Osteocyte (in vitro differentiated cells): ENCODE results near the gene UBR1. TPM values are rescaled to one million over a fixed set of nuclear protein-coding genes. Genes with fewer than 3 reads are reported as not detected.

Source experiments
- DNase-seq: peaks from one replicate; pipeline ENCODE4 v3.0.0; 2021; ENCODE audit warnings: mixed read lengths; ENCODE audit not compliant: unreplicated experiment; ENCODE audit errors: extremely low spot score
- H3K27ac Mint-ChIP-seq: one replicate; pipeline ENCODE4 v1.8.0; 2021; ENCODE audit warnings: mild to moderate bottlenecking, mixed read lengths; ENCODE audit not compliant: unreplicated experiment
- H3K27me3 Mint-ChIP-seq: one replicate; pipeline ENCODE4 v1.8.0; 2021; ENCODE audit warnings: mixed read lengths; ENCODE audit not compliant: unreplicated experiment
- H3K36me3 Mint-ChIP-seq: one replicate; pipeline ENCODE4 v1.8.0; 2021; ENCODE audit warnings: mixed read lengths; ENCODE audit not compliant: unreplicated experiment
- H3K4me1 Mint-ChIP-seq: one replicate; pipeline ENCODE4 v1.8.0; 2021; ENCODE audit warnings: mixed read lengths; ENCODE audit not compliant: unreplicated experiment
- H3K4me3 Mint-ChIP-seq: one replicate; pipeline ENCODE4 v1.8.0; 2021; ENCODE audit warnings: mild to moderate bottlenecking, moderate library complexity, mixed read lengths; ENCODE audit not compliant: unreplicated experiment
- H3K9me3 Mint-ChIP-seq: one replicate; pipeline ENCODE4 v1.8.0; 2021; ENCODE audit warnings: mixed read lengths; ENCODE audit not compliant: unreplicated experiment
- total RNA-seq: library from RNA; stranded (reverse); gene quantifications from 2 replicates; pipeline ENCODE4 v1.2.1, GENCODE V29; 2021
- TF ChIP-seq, protein P1 (sequence below): fragments of 200-600 bp; sonication (generic); IDR thresholded peaks from 2 replicates; pipeline ENCODE4 v1.5.0; 2021; ENCODE audit warnings: antibody characterized with exemption, mild to moderate bottlenecking, moderate library complexity

Gene UBR1
- total RNA-seq, 1 donor from 2014 or later, result 31.4 TPM

DNA sequence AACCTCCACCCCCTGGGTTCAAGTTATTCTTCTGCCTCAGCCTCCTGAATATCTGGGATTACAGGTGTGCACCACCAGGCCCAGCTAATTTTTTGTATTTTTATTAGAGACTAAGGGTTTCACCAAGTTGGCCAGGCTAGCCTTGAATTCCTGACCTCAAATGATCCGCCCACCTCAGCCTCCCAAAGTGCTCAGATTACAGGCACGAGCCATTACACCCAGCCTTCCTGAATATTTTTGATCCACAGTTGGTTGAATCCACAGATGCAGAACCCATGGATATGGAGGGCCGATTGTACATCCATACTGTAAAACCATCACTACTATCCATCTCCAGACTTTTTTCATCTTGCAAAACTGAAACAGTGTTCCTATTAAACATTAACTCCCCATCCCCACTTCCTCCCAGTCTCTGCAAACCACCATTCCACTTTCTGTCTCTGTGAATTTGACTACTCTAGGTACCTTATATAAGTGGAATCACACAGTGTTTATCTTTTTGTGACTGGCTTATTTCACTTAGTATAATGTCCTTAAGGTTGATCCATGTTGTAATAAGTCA, 19.3 kb upstream of the UBR1 start:
- no peaks in the 10 kb centered on the region for H3K36me3 Mint-ChIP-seq
- H3K27me3 Mint-ChIP-seq, result no peaks in the 10 kb centered on the region
- H3K9me3 Mint-ChIP-seq, result peaks cover 15% of the 10 kb centered on the region
- no peak overlapping the region for H3K4me3 Mint-ChIP-seq
- DNase-seq, result no peak
- TF ChIP-seq, protein P1, sequence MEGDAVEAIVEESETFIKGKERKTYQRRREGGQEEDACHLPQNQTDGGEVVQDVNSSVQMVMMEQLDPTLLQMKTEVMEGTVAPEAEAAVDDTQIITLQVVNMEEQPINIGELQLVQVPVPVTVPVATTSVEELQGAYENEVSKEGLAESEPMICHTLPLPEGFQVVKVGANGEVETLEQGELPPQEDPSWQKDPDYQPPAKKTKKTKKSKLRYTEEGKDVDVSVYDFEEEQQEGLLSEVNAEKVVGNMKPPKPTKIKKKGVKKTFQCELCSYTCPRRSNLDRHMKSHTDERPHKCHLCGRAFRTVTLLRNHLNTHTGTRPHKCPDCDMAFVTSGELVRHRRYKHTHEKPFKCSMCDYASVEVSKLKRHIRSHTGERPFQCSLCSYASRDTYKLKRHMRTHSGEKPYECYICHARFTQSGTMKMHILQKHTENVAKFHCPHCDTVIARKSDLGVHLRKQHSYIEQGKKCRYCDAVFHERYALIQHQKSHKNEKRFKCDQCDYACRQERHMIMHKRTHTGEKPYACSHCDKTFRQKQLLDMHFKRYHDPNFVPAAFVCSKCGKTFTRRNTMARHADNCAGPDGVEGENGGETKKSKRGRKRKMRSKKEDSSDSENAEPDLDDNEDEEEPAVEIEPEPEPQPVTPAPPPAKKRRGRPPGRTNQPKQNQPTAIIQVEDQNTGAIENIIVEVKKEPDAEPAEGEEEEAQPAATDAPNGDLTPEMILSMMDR, result no peak
- no peak overlapping the region for H3K27ac Mint-ChIP-seq
- peaks cover 18% of the 10 kb centered on the region for H3K4me1 Mint-ChIP-seq

DNA sequence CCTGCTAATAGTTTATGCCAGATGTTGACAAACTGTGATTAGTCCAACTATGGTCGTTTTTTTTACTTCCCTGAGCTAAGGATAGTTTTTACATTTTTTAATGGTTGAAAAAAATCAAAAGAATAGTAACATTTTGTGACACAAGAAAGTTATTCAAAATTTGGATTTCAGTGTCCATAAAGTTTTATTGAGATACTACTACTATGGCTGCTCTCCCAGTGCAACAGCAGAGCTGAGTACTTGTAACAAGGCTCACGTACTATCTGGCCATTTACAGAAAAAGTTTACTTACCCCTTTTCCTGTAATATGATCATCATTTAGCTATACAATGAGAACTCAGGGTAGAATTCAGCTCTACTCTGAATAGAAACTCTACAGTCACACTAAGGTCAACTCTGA, 16.0 kb upstream of the UBR1 start:
- H3K4me1 Mint-ChIP-seq, result peaks cover 13% of the 10 kb centered on the region
- no peaks in the 10 kb centered on the region for H3K36me3 Mint-ChIP-seq
- no peak overlapping the region for H3K4me3 Mint-ChIP-seq
- TF ChIP-seq, protein P1, result no peak
- no peak for DNase-seq
- H3K27ac Mint-ChIP-seq, result no peak overlapping the region
- peaks cover 19% of the 10 kb centered on the region for H3K27me3 Mint-ChIP-seq
- no peaks in the 10 kb centered on the region for H3K9me3 Mint-ChIP-seq

DNA sequence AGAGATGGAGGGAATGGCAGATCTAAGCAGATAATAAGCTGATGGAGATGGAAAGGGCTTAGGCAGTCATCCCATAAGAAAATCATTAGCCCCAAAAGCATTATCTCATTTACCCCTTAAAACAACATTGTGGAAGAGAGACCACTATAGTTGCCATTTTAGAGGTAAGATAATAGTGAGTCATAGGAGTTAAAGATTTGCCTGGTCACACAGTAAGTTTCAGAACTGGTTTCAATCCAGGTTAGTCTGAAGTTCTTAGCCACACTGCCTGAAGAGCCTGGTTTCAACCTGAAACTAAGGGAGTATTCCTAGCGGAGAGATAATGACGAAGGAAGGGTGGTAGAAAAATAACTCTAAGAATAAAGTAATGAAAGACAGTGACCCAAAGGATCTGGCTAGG, 13.0 kb upstream of the UBR1 start:
- H3K27ac Mint-ChIP-seq, result no peak overlapping the region
- peaks cover 2% of the 10 kb centered on the region for H3K36me3 Mint-ChIP-seq
- no peak overlapping the region for H3K4me3 Mint-ChIP-seq
- DNase-seq, result no peak
- no peaks in the 10 kb centered on the region for H3K9me3 Mint-ChIP-seq
- TF ChIP-seq, protein P1, result no peak
- H3K4me1 Mint-ChIP-seq, result peaks cover 9% of the 10 kb centered on the region
- peaks cover 32% of the 10 kb centered on the region for H3K27me3 Mint-ChIP-seq

DNA sequence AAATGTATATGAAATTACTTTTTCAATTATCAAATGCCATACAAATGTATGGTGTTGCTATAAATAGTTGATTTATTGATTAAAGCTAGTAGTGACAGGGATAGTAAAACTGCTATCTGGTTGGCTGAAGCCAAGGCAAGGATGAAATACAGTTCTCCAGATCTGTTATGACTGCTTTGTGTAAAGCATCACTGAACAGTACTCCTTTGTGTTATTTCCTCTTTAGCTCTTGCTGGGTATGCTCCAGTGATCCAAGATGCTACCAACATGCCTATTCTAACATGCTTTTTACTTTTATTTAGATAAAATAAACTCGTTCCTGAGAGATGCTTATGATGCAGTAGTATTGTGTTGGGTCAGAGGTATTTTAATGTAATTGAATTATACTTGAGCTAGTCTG, 12.4 kb upstream of the UBR1 start:
- peaks cover 2% of the 10 kb centered on the region for H3K36me3 Mint-ChIP-seq
- H3K9me3 Mint-ChIP-seq, result no peaks in the 10 kb centered on the region
- TF ChIP-seq, protein P1, result no peak
- H3K4me1 Mint-ChIP-seq, result peaks cover 7% of the 10 kb centered on the region
- H3K4me3 Mint-ChIP-seq, result no peak overlapping the region
- H3K27ac Mint-ChIP-seq, result no peak overlapping the region
- peaks cover 32% of the 10 kb centered on the region for H3K27me3 Mint-ChIP-seq
- DNase-seq, result no peak

DNA sequence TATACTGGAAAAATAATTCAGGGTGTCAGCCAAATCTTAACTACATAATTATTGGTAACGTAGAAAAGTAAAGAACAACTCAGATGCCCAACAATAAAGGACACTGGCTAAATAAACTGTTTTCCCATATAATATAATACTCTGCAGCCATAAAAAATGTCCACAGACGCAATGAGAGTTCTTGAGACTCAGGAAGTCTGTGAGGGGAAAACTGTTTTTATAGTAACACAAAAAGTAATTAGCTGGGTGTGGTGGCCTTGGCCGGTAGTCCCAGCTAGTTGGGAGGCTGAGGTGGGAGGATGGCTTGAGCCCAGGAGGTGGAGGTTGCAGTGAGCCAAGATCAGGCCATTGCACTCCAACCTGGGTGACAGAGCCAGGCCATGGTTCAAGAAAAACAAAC, 5.5 kb upstream of the UBR1 start:
- Mint-ChIP-seq H3K4me1 (peaks cover 3% of the 10 kb centered on the region), H3K27ac (no peak overlapping the region), H3K36me3 (no peaks in the 10 kb centered on the region), H3K9me3 (no peaks in the 10 kb centered on the region), H3K27me3 (peaks cover 7% of the 10 kb centered on the region), H3K4me3 (no peak overlapping the region)
- no peak for DNase-seq
- TF ChIP-seq, protein P1, result no peak
